ENCODE results near the gene ZFR2. TPM values are rescaled to one million over a fixed set of nuclear protein-coding genes. Genes with fewer than 3 reads are reported as not detected.

ZFR2 gene
- polyA plus RNA-seq, 1 of the 3 experiments (the other 2 are of a cell fraction) = 0.44 TPM

DNA sequence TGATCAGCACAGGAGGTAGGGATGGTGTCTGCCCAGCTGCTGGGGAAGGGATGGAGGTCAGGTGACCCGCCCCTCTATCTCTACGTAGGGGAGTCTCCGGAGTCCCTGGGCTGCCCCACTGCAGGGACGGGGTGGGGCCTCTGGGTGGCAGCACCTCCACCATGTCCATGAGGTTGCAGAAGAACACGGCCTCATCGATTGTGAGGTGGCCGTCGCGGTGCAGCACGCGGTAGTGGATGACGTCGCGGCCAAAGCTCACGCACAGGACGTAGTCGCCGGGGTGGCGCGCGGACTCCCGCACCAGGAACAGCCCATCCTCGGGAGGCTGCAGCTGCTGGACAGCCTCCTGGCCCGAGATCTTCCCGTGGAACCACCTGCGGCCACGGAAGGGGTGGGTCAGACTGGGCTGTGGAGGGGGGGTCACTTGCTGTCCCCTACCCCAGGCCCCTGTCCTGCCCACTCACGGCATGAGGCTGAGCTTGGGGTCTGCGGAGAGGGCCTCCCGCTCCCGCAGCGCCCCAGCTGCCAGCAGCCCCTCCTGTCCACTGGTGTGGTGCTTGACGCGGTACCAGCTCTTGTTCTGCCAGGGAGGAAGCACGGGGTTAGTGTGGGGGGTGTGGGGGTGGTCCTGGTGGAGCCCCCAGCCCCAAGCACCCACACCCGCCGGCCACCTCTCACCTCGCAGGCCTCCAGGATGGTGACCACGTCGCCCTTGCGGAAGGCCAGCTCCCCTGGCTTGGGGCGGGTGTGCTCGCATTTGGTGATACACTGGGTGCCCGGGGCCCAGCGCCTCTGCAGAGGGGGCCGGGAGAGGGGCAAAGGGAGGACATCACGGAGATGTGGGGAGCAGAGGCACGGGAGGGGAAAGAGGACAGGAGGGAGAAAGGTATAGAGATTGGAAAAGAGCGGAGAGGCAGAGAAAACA is 84.9 kb downstream of the ZFR2 start:
- POLR2A ChIA-PET = interaction anchor here (0.6 kb wide), 1 partner anchor 204 kb away, joined by 3 read pairs; no protein-coding TSS in a partner anchor
- Histone ChIP-seq H3K9me3 (peaks cover 9% of the 10 kb centered on the region), H3K79me2 (ENCODE audit: insufficient read depth) (no peaks in the 10 kb centered on the region), H3F3A (replicated peaks; ENCODE audit: insufficient read depth) (no peaks in the 10 kb centered on the region), H3K36me3 (replicated peaks in 1 of 2; ENCODE audit: control insufficient read depth in 1 of 2, insufficient read depth in 2 of 2, low read length in 1 of 2) (no peaks in the 10 kb centered on the region), H2AFZ (ENCODE audit: low read depth) (no peak overlapping the region), H3K4me3 (ENCODE audit: low read depth in 2 of 2, low read length in 1 of 2) (no peak overlapping the region), H3K9ac (no peak overlapping the region), H3K27ac (ENCODE audit: low read depth in 2 of 2, low read length in 1 of 2) (no peak overlapping the region), H4K20me1 (ENCODE audit: insufficient read depth) (no peaks in the 10 kb centered on the region), H3K4me2 (no peak overlapping the region), H3K9me2 (no peaks in the 10 kb centered on the region), H3K27me3 (ENCODE audit: insufficient read depth) (peaks cover 31% of the 10 kb centered on the region), H3K4me1 (ENCODE audit: control insufficient read depth in 1 of 2, insufficient read depth in 2 of 2, low read depth in 1 of 2, low read length in 1 of 2) (no peaks in the 10 kb centered on the region; a peak in 1 of 4 replicates)
- CTCF ChIA-PET = interaction anchor here (0.6 to 2.6 kb wide), 17 partner anchors 10 to 204 kb away, joined by 3 to 26 read pairs (median 4); partner anchors contain the start of genes ATCAY, DAPK3 and RAX2
- TF ChIP-seq SMC3 (IDR thresholded peaks at IDR 0.05; ENCODE audit: low read depth, low read length) = peak; percentile 29; the same call in 1 of the 2 replicates
- TF ChIP-seq, protein P1, sequence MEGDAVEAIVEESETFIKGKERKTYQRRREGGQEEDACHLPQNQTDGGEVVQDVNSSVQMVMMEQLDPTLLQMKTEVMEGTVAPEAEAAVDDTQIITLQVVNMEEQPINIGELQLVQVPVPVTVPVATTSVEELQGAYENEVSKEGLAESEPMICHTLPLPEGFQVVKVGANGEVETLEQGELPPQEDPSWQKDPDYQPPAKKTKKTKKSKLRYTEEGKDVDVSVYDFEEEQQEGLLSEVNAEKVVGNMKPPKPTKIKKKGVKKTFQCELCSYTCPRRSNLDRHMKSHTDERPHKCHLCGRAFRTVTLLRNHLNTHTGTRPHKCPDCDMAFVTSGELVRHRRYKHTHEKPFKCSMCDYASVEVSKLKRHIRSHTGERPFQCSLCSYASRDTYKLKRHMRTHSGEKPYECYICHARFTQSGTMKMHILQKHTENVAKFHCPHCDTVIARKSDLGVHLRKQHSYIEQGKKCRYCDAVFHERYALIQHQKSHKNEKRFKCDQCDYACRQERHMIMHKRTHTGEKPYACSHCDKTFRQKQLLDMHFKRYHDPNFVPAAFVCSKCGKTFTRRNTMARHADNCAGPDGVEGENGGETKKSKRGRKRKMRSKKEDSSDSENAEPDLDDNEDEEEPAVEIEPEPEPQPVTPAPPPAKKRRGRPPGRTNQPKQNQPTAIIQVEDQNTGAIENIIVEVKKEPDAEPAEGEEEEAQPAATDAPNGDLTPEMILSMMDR (IDR thresholded peaks at IDR 0.05) = peak; percentile 34; the same call in 1 of the 2 replicates
- TF ChIP-seq FOXM1 (IDR thresholded peaks at IDR 0.05; ENCODE audit: low read depth) = no peak
- TF ChIP-seq NRF1 (IDR thresholded peaks at IDR 0.05; ENCODE audit: low read depth, low read length) = no peak
- TF ChIP-seq, protein P2, sequence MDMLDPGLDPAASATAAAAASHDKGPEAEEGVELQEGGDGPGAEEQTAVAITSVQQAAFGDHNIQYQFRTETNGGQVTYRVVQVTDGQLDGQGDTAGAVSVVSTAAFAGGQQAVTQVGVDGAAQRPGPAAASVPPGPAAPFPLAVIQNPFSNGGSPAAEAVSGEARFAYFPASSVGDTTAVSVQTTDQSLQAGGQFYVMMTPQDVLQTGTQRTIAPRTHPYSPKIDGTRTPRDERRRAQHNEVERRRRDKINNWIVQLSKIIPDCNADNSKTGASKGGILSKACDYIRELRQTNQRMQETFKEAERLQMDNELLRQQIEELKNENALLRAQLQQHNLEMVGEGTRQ (IDR thresholded peaks at IDR 0.05; ENCODE audit: borderline replicate concordance, low read depth, low read length) = no peak
- no peak for TF ChIP-seq MXI1 (IDR thresholded peaks at IDR 0.05; ENCODE audit: low read depth, low read length)
- no peak for TF ChIP-seq POLR2AphosphoS5 (IDR thresholded peaks at IDR 0.05; ENCODE audit: low read depth, low read length)
- TF ChIP-seq, protein P3, sequence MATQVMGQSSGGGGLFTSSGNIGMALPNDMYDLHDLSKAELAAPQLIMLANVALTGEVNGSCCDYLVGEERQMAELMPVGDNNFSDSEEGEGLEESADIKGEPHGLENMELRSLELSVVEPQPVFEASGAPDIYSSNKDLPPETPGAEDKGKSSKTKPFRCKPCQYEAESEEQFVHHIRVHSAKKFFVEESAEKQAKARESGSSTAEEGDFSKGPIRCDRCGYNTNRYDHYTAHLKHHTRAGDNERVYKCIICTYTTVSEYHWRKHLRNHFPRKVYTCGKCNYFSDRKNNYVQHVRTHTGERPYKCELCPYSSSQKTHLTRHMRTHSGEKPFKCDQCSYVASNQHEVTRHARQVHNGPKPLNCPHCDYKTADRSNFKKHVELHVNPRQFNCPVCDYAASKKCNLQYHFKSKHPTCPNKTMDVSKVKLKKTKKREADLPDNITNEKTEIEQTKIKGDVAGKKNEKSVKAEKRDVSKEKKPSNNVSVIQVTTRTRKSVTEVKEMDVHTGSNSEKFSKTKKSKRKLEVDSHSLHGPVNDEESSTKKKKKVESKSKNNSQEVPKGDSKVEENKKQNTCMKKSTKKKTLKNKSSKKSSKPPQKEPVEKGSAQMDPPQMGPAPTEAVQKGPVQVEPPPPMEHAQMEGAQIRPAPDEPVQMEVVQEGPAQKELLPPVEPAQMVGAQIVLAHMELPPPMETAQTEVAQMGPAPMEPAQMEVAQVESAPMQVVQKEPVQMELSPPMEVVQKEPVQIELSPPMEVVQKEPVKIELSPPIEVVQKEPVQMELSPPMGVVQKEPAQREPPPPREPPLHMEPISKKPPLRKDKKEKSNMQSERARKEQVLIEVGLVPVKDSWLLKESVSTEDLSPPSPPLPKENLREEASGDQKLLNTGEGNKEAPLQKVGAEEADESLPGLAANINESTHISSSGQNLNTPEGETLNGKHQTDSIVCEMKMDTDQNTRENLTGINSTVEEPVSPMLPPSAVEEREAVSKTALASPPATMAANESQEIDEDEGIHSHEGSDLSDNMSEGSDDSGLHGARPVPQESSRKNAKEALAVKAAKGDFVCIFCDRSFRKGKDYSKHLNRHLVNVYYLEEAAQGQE (IDR thresholded peaks at IDR 0.05; ENCODE audit: low read depth, low read length) = no peak
- TF ChIP-seq, protein P4, sequence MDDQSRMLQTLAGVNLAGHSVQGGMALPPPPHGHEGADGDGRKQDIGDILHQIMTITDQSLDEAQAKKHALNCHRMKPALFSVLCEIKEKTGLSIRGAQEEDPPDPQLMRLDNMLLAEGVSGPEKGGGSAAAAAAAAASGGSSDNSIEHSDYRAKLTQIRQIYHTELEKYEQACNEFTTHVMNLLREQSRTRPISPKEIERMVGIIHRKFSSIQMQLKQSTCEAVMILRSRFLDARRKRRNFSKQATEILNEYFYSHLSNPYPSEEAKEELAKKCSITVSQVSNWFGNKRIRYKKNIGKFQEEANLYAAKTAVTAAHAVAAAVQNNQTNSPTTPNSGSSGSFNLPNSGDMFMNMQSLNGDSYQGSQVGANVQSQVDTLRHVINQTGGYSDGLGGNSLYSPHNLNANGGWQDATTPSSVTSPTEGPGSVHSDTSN (IDR thresholded peaks at IDR 0.05) = no peak
- no peak for TF ChIP-seq TEAD4 (IDR thresholded peaks at IDR 0.05; ENCODE audit: borderline replicate concordance, insufficient read depth)
- TF ChIP-seq ELF1 (IDR thresholded peaks at IDR 0.05) = no peak
- TF ChIP-seq YY1 (IDR thresholded peaks at IDR 0.05; ENCODE audit: low read depth) = no peak
- TF ChIP-seq GATA2 (CRISPR knock-in tag; IDR thresholded peaks at IDR 0.05) = no peak
- TF ChIP-seq, protein P5, sequence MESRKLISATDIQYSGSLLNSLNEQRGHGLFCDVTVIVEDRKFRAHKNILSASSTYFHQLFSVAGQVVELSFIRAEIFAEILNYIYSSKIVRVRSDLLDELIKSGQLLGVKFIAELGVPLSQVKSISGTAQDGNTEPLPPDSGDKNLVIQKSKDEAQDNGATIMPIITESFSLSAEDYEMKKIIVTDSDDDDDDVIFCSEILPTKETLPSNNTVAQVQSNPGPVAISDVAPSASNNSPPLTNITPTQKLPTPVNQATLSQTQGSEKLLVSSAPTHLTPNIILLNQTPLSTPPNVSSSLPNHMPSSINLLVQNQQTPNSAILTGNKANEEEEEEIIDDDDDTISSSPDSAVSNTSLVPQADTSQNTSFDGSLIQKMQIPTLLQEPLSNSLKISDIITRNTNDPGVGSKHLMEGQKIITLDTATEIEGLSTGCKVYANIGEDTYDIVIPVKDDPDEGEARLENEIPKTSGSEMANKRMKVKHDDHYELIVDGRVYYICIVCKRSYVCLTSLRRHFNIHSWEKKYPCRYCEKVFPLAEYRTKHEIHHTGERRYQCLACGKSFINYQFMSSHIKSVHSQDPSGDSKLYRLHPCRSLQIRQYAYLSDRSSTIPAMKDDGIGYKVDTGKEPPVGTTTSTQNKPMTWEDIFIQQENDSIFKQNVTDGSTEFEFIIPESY (IDR thresholded peaks at IDR 0.05; ENCODE audit: borderline replicate concordance, low read depth) = no peak
- peak; percentile 63 for TF ChIP-seq RAD21 (IDR thresholded peaks at IDR 0.05; ENCODE audit: low read length)
- no peak for TF ChIP-seq FOSL2 (IDR thresholded peaks at IDR 0.05; ENCODE audit: borderline replicate concordance, low read depth)
- TF ChIP-seq, protein P6, sequence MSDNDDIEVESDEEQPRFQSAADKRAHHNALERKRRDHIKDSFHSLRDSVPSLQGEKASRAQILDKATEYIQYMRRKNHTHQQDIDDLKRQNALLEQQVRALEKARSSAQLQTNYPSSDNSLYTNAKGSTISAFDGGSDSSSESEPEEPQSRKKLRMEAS (IDR thresholded peaks at IDR 0.05; ENCODE audit: low read depth) = peak; percentile 64; the same call in 1 of the 2 replicates
- TF ChIP-seq RCOR1 (IDR thresholded peaks at IDR 0.05; ENCODE audit: low read length) = no peak
- TF ChIP-seq TAF1 (IDR thresholded peaks at IDR 0.05; ENCODE audit: borderline replicate concordance, low read depth, low read length) = no peak
- TF ChIP-seq CHD2 (IDR thresholded peaks at IDR 0.05; ENCODE audit: low read length, partially characterized antibody) = no peak
- TF ChIP-seq RFX5 (IDR thresholded peaks at IDR 0.05; ENCODE audit: low read length) = no peak
- TF ChIP-seq MEF2A (IDR thresholded peaks at IDR 0.05; ENCODE audit: borderline replicate concordance, low read depth) = no peak
- no peak for TF ChIP-seq JUND (IDR thresholded peaks at IDR 0.05)
- WGBS (ENCODE audit: low lambda C conversion rate) = 18% methylated on average over 14 of the region's 49 CpGs
- DNase-seq = peak; percentile 88
